ENCODE measurements around the gene ZDHHC8. TPM values are rescaled to one million over a fixed set of nuclear protein-coding genes. Genes with fewer than 3 reads are reported as not detected.

Gene ZDHHC8
- total and polyA plus RNA-seq, 2 donors (not counting 3 experiments of a cell fraction or from before 2014, with no cell fraction given), result 49.8 to 131 TPM

- FAIRE-seq, result no peak
- ChIA-PET POLR2A (no interaction called here), CTCF (interaction anchor here (0.6 to 1.1 kb wide), 4 partner anchors 29 to 131 kb away, joined by 3 to 6 read pairs (median 3); no protein-coding TSS in a partner anchor)
- Histone ChIP-seq H3K9me3 (replicated peaks; ENCODE audit: control insufficient read depth, insufficient read depth, low read length) (no peaks in the 10 kb centered on the region), H3K27me3 (ENCODE audit: control insufficient read depth in 2 of 2, insufficient read depth in 2 of 2, low read length in 2 of 2) (no peaks in the 10 kb centered on the region), H2AFZ (ENCODE audit: low read depth, low read length) (no peak overlapping the region), H4K20me1 (replicated peaks; ENCODE audit: control insufficient read depth, extremely low read depth, insufficient read depth, low read length) (no peaks in the 10 kb centered on the region), H3K4me3 (replicated peaks in 1 of 3; ENCODE audit: insufficient read depth in 1 of 3, low read depth in 1 of 3, low read length in 3 of 3) (no peak overlapping the region), H3K4me1 (ENCODE audit: control insufficient read depth, extremely low read depth, insufficient read depth, low read length) (no peaks in the 10 kb centered on the region), H3K9ac (replicated peaks; ENCODE audit: extremely low read depth, insufficient read depth, low read length) (no peak overlapping the region), H3K27ac (ENCODE audit: insufficient read depth, low read depth, low read length) (no peak overlapping the region), H3K4me2 (ENCODE audit: insufficient read depth, low read length) (no peak overlapping the region), H3K79me2 (ENCODE audit: control insufficient read depth, insufficient read depth, low read length) (no peaks in the 10 kb centered on the region), H3K9me1 (replicated peaks; ENCODE audit: control insufficient read depth, extremely low read depth, insufficient read depth, low read length) (no peaks in the 10 kb centered on the region), H3K36me3 (ENCODE audit: control insufficient read depth in 2 of 2, extremely low read depth in 1 of 2, insufficient read depth in 2 of 2, low read length in 2 of 2) (no peaks in the 10 kb centered on the region)
- intact Hi-C loops (cut with micrococcal nuclease), result no loop called here
- dilution Hi-C loops (cut with MboI; ENCODE audit: extremely low pct_ligation_motif_present, low sequenced_read_pairs), result no loop called here
- TF ChIP-seq POLR2A (IDR thresholded peaks at IDR 0.05; ENCODE audit: low read depth, low read length) (no peak), FOS (IDR thresholded peaks at IDR 0.05; ENCODE audit: borderline replicate concordance, insufficient read depth, low read length) (no peak), MAX (IDR thresholded peaks at IDR 0.05; ENCODE audit: insufficient read depth, insufficient read length) (no peak), CTCF (IDR thresholded peaks at IDR 0.05; ENCODE audit: extremely low read depth in 1 of 2, insufficient read depth in 1 of 2, low read depth in 1 of 2, low read length in 2 of 2) (peak in 1 of 2 donors; percentile 33)
- BruUV-seq (replicated peaks), result no TSS peak
- peak; percentile 10 for DNase-seq (ENCODE audit: low read depth, low spot score)
Measured at GRCh38 chr22:20186183-20186870, 54.7 kb downstream of the ZDHHC8 start.
